NK-92 (cell line): ENCODE measurements around the gene TBRG4.

Source experiments
- DNase-seq: peaks from one replicate; lab custom pipeline; 2025; ENCODE audit not compliant: unreplicated experiment; lab: John Stamatoyannopoulos, UW

Gene TBRG4

DNA sequence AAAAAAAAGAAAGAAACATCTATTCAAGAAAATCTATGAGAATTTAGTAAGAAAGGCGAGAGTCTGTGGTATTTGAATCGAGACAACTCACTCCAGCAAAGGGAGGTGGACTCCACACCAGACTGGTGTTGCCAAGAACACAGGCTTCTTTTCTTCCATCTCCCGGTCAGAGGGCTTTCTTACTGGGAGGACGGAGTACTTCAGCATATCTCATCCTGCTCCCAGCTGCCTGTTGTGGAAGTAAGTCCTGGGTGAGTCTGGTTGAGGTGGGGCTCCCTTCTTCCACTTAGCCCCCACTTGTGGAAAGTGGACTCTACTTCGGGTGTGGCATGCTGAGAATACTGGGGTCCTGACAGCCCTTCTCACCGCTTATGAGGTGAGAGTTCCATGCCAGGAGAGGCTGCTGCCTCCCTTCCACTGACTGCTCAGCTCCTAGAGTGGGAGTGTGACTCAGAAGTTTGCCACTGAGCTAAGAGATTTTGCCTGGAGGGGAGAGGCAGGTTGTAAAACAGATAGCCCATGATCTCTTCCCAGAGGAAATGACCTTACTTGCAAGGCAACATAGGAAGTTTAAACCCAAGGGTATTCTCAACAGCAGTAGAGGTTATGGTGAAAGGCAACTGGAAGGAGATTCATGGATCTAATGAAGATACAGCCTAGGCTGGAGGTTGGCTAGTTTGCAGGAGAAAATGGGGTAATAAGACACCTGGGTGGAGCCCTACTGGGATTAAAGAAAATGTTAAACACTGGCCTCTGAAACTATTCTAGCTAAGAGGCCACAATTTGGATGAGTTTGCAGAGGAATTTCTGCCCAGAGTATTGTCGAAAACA, 19.2 kb downstream of the TBRG4 start:
- no peak for DNase-seq

DNA sequence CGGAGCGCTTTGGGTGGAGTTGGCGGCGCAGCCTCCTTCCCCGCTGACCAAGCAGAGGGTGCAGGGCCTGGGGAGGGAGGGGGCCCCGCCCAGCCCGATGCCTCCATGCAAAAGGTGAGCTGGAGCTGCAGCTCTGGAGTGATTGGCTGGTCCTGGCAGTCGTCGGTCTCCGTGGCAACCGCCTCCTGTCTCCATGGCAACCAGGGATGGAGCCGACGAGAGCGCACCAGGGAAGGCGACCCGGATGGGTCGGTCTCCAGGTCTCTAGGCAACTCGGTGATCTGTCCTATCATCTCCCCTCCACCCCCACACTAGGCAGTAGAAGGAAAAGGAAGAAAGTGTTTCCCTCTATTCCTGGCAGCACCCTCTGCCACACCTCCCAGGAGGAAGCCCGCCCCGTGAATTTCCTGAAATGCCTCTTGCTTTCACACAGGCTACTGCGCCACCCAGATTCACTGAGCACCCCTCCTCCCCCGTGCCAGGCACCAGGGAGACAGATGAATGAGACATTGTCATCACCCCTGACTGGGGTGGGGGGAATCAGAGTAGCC, 22.1 kb downstream of the TBRG4 start:
- no peak for DNase-seq

DNA sequence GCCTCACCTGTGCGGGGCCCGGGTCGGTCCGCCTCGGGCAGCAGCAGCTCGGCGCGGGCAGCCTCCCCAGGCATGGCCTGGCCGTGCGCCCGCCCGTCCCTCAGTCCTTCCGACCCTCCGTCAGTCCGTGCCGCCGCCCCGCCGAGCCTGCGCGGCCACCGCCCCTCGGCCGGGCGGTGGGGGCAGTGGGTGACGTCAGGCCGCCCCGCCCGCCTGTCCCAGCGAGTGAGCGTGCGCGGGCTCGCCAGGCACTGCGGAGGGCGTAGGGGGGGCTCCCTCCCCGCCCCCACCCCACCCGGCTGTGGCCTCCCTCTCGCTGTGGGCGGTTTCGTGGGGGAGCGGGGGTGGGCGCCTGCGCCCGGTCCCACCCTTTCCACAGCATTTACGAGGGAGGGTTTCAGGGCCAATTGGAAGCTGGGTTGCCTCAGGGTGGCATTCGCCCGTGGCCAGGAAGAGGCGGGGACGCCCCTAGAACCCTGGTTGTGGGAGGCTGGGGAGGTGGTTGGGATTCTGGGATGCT, 22.6 kb downstream of the TBRG4 start, which contains the start of gene NACAD:
Gene NACAD, minus strand, starts transcription at position 149 of the 520 bp plus-strand sequence. Its CDS starts 75 bp downstream, at position 74.
- DNase-seq: no peak

DNA sequence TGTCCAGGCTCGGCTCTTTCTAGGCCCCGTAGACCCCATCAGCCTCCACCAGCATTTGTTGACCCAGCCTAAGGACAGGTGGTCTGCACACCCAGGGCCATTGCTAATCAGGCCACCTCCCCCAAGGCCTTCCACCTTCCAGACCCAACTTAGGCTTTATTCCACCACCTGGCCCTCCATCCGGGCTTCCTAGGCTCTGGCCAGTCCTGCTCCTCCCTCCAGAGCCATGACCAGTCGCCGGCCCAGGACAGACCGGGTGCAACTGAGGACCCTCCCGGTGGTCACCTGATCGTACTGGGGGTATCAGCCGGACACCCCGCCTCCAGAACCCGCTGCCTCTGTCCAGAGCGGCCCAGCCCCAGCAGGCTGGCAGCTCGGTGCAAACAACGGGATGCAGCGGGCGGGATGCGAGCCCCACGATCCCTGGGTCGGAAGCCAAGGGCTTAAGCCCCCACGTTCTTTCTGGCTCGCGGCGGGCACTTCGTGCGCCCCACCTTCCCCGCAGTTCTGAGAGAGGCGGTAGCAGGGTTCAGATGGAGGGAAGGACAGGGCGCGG, 23.3 kb downstream of the TBRG4 start:
- DNase-seq: no peak

DNA sequence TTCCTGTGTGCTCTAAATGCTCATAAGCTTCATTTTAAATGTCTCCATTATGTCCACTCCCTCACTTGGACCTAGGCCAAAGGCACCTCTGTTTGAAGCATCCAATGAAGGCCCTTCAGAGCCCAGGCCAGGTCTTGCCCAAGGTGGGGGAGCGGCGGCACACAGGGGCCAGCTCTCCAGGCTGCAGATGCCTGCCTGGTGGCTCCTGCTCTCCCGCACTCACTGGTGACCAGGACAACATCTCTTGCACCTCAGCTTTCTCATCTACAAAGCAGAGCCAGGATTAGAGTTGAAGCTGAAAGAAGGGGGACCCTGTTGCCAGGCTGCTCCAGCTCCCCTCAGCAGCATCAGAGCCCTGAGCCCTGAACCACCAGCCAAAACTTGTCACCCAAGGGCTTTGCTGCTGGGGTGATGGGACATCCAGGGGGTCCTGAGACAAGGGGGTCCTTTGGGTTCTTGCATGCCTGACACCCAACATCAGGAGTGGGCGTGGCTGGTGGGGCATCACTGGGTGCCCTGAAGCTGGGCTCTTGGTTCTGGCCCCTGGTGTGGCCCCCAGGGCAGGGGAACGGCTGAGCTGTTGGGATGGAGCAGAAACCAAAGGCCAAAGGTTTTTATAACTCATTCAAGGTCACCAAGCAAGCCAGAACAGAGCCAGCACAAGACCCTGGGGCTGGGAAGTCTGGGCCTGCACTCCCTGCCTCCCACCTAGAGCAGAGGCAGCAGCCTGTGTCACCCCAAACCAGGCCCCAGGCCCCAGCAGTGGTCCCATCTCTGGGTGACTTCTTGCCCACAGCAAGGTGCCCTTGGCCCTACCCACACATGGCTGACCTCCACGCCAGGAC, 24.0 kb downstream of the TBRG4 start:
- DNase-seq: no peak

DNA sequence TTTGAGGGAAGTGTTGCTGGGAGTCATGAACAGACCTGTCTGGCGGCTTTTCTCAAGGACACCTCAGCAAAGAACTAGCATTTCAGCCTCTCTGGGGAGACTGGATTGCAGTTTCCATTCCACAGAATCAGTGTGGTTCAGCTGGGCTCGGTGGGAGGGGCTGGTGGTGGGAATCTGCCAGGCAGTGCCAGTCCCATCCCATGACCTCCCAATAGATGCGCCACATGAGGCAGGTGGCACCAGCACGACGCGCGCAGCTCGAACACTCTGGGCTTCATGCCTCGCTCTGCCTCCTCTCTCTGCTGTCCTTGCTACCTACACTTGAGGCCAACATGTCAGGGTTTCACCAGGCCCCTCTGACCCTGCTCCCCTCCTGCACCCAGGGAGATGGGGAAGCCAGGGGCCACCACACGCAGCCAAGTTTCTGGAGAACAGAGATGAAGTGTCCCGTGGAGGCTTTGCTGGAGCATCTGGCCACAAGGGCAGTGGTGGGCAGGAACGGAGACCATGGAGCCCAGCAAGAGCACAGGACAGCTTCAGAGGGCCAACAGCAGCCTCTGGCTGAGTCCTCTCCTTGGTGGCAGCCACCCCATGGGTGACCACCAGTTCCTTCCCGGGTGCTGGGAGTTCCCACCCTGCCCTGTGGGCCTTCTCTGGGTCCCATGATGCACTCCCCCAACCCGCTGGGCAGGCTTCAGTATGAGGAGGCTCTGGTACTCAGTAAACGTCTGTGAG, 25.0 kb downstream of the TBRG4 start:
- DNase-seq: no peak

DNA sequence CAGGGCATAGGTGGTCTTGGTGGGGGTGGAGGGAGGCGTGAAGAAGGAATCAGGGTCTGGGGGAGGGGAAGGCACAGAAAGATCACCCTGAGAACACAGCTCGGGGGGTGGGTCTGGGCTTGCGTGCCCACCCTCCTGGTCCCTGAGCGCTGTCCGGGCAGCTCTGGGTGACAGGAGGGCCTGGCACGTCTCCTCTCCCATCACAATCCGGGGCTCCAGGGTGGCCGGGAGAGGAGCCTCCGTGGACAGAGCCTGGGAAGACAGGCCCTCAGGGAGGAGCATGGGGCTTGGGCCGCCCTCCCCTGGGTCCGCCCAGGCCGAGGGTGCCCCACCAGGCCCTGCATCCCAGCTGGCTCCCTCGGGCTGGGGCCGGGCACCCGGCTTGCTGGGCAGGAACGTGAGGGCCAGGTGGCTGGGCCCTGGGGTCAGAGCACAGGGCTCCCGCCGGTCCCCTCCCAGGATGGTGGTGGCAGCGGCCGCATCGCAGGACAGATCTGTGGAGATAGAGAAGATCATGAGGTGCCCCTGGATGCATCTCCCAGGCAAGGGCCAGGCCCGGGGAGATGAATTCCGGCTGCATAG, 25.8 kb downstream of the TBRG4 start:
- no peak for DNase-seq

DNA sequence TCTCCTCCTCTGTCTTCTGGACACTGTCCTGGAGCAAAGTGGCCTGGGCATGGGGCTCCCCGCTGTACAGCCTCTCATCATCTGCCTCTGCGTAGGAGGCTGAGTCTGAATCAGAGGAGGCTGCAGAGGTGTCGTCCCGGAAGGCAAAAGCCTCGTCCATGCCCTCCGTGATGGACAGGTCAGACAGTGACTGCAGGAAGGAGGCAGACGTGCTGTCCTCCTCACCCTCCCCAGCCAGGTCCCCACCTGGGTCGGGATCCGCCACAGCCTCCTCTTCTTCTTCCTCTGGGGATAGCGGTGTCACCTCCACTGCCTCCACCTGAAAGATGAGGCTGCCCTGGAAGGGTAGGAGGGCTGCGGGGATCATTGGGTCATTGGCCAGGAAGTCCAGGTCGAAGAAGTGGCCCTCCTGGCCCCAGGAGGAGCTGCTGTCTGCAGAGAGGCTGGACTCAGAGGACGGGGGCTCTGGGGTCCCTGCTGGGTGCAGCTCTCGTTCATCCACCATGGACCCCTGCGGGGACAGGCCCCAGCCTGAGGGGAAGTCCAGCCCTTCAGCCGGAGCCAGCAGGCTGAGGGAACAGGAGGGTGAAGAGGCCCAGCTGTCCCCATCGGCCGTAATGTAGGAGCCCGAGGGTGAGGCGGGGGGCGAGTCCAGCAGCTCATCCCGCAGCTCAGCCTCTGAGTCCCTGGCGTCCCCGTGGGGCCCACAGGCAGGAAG, 26.4 kb downstream of the TBRG4 start:
- DNase-seq: no peak

DNA sequence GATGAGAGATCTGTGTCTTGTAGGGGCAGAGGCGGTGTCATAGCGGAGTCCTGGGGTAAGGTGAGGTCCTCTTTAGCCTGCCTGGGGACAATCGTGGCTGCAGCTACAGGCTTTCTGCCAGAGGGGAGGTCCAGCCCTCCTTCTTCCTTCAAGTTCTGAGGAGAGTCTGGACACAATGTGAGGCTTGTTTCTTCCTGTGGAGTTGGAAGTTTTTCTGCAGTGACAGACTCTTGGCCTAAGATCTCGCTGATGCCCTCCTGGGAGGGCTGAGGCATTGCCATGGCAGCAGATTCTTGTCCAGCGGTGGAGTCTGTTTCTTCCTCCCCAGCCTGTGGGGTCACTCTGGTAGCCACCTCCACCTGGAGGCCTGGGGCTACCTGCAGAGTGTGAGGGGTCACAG, 27.2 kb downstream of the TBRG4 start:
- DNase-seq: no peak

DNA sequence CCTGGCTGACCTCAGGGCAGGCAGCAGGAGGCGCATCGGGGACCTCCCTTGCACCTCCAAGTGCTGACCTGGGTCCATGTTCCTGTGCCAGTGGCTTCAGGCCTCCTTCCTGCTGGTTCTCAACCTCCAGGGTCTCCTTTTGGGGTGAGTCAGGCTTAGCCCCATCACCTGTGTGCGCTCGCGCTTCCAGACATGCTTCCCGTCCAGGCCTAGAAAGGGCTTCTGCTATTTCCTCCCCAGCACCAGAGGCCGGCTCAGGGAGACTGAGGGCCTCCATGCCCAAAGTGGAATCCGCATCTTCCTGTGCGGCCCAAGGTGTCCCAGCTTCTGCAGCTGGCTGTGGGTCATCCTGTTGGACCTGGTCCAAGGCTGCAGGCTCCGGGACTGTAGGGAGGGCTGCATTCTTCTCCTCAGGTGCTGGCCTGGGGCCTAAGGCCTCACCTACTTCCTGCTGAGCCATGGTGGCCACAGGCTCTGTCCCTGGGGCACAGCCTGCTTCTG, 28.6 kb downstream of the TBRG4 start:
- no peak for DNase-seq

DNA sequence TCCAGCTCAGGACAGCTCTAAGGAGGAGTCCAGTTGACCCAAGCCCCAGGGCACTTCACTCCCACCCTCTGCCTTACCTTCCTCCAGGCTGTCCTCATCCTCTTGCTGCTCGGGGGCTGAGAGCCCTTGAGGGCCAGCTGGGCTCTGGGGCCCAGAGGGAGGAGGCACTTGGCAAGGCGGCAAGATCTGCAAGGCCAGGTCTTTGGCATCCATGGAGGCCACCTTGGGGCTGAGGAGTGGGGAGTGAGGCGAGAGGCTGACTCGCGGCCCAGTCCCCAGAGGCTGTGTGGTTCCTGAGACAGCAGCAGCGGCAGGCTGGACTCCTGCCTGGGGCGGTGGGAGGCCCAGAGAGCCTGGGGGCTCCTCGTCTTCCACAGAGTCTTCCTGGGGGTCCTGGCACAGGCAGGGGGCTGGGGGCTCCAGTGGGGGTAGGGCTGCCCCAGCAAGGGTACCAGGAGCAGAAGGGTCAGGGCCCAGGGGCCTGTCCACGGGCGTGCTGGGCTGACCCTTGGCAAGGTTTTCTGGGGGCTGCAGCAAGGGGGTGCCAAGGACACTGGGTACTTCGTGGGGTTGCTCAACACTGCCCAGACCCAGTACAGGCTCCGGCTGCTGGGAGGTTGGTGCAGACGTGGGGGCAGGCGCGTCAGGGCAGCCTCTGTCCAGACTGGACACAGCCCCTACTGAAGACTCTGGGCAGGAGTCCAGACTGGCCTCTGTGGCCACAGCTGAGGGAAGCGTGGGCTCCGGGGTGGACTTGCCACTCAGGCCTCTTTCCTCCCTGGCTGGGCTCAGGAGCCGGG, 29.3 kb downstream of the TBRG4 start:
- DNase-seq: no peak

DNA sequence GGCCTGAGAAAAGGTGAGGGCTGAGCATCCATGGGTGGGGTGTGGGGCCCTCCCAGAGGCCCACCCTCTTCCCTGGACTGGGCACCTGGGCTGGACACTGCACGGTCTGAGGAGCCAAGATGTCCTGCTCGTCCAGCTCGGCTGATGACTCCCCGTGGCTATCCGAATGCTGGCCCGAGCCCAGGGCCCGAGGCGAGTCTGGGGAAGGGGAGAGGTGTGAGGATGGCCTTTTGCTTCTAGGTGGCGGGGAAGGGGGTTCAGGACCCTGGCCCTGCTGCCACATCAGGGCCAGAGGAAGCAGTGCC, 29.9 kb downstream of the TBRG4 start:
- no peak for DNase-seq

DNA sequence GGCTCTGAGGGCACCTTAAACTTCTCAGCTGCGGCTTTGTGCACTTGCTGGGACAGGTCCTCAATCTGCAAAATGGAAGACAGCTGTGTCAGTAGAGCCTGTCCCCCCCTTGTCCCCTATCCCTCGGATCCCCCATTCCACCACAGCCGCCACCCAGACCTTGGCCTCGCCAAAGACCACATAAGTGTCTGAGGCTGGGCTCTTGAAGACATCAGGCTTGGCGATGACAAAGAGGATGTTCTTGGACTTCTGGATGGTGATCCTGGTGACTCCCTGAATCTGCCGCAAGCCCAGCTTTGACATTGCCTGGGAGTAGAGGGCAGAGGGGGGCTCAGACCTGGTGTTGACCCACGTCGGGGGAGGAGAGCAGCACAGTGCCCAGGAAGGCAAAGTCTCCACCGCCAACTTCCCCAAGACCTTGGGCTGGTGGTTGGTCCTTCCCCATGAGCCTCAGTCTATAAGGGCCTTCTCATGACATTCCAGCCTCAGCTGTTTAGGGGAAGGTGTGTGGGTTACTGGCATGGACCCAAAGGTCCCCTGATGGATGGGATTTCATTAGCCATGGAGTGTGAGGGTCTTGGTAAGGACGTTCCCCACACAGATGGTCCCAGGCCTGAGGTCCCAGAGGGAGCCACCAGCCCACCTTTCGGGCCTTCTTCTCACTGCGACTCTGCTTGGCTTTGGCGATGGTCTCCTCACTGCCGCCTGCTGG, 30.4 kb downstream of the TBRG4 start:
- DNase-seq: no peak

DNA sequence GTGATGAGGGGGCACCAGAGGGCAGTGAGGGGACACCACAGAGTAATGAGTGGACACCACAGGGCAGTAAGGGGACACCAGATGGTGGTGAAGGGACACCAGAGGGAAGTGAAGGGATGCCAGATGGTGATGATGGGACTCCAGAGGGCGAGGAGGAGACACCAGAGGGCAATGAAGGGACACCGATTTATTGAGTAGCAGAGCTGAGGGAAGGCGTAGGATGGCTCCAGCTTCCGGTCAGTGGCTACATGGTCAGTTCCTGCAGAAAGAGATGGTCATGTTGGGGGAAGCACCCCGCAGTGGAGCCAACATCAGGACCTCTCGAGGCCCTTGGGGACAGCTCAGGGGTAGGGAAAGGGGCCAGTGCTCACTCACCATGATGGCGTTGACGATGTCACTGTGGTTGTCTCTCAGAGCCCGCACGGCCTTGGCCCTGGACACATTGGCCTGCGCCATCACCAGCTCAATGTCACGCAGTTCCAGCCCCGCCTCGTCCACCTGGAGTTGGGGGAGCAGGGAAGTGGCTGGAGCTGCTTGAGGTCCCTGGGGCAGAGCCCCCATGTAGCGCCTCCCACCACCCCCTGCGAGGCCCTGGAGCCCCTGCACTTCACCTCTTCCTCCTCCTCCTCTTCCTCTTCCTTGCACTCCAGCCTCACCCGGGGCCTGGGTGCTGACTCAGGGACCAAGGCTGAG, 31.1 kb downstream of the TBRG4 start:
- no peak for DNase-seq

DNA sequence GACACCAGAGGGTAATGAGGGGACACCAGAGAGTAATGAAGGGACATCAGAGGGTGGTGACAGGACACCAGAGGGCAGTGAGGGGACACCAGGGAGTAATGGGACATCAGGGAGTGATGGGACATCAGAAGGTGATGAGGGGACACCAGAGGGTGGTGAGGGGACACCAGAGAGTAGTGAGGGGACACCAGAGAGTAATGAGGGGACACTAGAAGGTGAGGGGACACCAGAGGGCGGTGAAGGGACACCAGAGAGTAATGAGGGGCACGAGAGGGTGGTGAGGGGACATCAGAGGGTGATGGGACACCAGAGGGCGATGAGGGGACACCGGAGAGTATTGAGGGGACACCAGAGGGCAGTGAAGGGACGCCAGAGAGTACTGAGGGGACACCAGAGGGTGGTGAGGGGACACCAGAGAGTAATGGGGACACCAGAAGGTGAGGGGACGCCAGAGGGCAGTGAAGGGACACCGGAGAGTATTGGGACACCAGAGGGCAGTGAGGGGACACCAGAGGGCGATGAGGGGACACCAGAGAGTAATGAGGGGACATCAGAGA, 33.3 kb downstream of the TBRG4 start:
- no peak for DNase-seq

DNA sequence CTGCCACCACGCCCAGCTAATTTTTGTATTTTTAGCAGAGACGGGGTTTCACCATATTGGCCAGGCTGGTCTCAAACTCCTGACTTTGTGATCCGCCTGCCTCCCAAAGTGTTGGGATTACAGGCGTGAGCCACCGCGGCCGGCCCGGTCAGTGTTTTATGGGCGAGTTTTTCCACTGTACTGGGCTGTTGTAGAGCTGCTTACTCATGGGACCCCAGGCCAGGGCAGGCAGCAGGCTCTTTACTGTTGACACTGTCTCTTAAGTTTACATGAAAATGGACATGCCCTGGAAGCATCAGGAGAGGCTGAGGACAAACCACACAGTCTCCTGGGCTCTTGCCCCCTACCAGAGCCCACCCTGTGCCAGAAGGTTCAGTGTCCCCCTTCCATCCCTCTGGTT, 33.9 kb downstream of the TBRG4 start:
- no peak for DNase-seq

DNA sequence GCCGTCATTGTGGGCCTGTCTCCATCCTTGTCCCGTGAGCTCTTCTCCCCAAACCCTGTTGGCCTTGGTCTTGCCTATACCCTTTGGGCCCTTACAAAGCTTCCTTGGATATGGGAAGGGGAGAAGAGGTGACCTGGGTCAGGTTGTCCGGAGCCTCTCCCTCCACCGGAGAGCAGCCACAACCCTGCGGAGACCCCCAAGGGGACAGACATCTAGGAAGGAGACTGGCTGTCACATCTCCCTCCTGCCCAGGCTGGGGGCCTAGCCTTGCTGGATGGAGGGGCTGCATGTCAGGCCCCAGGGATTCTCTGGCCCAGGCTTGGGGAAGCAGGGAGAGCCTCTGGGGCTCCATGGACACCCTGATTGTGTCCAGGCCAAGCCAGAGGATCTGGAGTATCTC, 34.6 kb downstream of the TBRG4 start:
- DNase-seq: no peak
